Measurements from ENCODE around the gene NR1I2. TPM values are rescaled to one million over a fixed set of nuclear protein-coding genes. Genes with fewer than 3 reads are reported as not detected.

The NR1I2 gene
- total RNA-seq, 2 experiments from 2014 or later = 0.70 to 1.0 TPM

GRCh38 chr3:119831022-119831421 lies 49.1 kb downstream of the NR1I2 start:
- H3K27me3 Mint-ChIP-seq = no peaks in the 10 kb centered on the region
- no peak overlapping the region for H3K4me3 Mint-ChIP-seq
- intact Hi-C loops (cut with micrococcal nuclease) = no loop called here
- TF ChIP-seq, protein P1, sequence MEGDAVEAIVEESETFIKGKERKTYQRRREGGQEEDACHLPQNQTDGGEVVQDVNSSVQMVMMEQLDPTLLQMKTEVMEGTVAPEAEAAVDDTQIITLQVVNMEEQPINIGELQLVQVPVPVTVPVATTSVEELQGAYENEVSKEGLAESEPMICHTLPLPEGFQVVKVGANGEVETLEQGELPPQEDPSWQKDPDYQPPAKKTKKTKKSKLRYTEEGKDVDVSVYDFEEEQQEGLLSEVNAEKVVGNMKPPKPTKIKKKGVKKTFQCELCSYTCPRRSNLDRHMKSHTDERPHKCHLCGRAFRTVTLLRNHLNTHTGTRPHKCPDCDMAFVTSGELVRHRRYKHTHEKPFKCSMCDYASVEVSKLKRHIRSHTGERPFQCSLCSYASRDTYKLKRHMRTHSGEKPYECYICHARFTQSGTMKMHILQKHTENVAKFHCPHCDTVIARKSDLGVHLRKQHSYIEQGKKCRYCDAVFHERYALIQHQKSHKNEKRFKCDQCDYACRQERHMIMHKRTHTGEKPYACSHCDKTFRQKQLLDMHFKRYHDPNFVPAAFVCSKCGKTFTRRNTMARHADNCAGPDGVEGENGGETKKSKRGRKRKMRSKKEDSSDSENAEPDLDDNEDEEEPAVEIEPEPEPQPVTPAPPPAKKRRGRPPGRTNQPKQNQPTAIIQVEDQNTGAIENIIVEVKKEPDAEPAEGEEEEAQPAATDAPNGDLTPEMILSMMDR (IDR thresholded peaks at IDR 0.05) = no peak
- no peaks in the 10 kb centered on the region for H3K36me3 Mint-ChIP-seq (ENCODE audit: low read depth)
- H3K27ac Mint-ChIP-seq = no peak overlapping the region
- ChIA-PET CTCF (interaction anchor here (0.7 to 1.5 kb wide), 3 partner anchors 9 to 287 kb away, joined by 3 read pairs; no protein-coding TSS in a partner anchor), POLR2A (interaction anchor here (0.5 to 0.7 kb wide), 2 partner anchors 12 to 528 kb away, joined by 3 read pairs; no protein-coding TSS in a partner anchor)
- ATAC-seq (no peak), DNase-seq (no peak)
- no peaks in the 10 kb centered on the region for H3K9me3 Mint-ChIP-seq
- peaks cover 10% of the 10 kb centered on the region for H3K4me1 Mint-ChIP-seq (ENCODE audit: low read depth)

GRCh38 chr3:119831941-119832371 lies 50.1 kb downstream of the NR1I2 start:
- no peak overlapping the region for H3K27ac Mint-ChIP-seq
- POLR2A ChIA-PET = no interaction called here
- no peak overlapping the region for H3K4me3 Mint-ChIP-seq
- DNase-seq (no peak), ATAC-seq (no peak)
- TF ChIP-seq, protein P1 (IDR thresholded peaks at IDR 0.05) = no peak
- peaks cover 10% of the 10 kb centered on the region for H3K4me1 Mint-ChIP-seq (ENCODE audit: low read depth)
- H3K27me3 Mint-ChIP-seq = no peaks in the 10 kb centered on the region
- intact Hi-C loops (cut with micrococcal nuclease) = no loop called here
- H3K9me3 Mint-ChIP-seq = no peaks in the 10 kb centered on the region
- CTCF ChIA-PET = interaction anchor here (0.7 to 1.5 kb wide), 6 partner anchors 10 to 315 kb away, joined by 3 read pairs; no protein-coding TSS in a partner anchor
- H3K36me3 Mint-ChIP-seq (ENCODE audit: low read depth) = peaks cover 3% of the 10 kb centered on the region

DNA sequence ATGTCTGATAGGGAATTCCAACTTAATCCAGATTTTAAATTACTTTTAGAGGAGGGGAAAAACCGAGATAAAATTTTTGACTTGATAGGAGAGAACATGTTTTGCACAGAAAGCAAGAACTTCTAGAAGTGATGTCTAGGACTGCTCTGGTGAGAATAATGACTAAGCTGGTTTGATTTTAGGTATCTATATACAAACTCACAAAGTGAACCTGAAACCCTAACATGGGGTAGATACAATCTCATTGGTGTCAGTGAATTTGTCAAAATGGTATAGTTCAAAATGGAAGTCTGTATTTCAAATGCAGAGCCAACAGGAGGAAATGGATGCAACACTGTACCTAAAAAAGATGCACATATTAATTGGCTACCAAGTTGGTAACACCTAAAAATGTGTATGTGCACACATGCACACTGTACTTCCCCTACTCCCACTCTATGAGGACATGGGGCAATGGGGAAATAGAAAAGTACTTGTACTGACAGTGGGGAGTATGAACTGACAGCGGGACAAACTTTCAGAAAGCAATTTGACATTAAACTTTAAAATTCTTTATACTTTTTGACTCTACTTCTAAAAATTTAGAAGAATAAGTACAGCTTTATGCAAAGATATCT lies 53.0 kb downstream of the NR1I2 start:
- Mint-ChIP-seq H3K4me3 (no peak overlapping the region), H3K27me3 (no peaks in the 10 kb centered on the region), H3K36me3 (ENCODE audit: low read depth) (peaks cover 4% of the 10 kb centered on the region), H3K9me3 (no peaks in the 10 kb centered on the region), H3K4me1 (ENCODE audit: low read depth) (peaks cover 10% of the 10 kb centered on the region), H3K27ac (no peak overlapping the region)
- ChIA-PET POLR2A (no interaction called here), CTCF (no interaction called here)
- intact Hi-C loops (cut with micrococcal nuclease) = no loop called here
- TF ChIP-seq, protein P1 (IDR thresholded peaks at IDR 0.05) = no peak
- DNase-seq = no peak
- ATAC-seq = peak; percentile 53

- ChIA-PET POLR2A (no interaction called here), CTCF (no interaction called here)
- intact Hi-C loops (cut with micrococcal nuclease) = no loop called here
- ATAC-seq (no peak), DNase-seq (no peak)
- no peak overlapping the region for H3K4me3 Mint-ChIP-seq
- peaks cover 4% of the 10 kb centered on the region for H3K36me3 Mint-ChIP-seq (ENCODE audit: low read depth)
- H3K27me3 Mint-ChIP-seq = no peaks in the 10 kb centered on the region
- TF ChIP-seq, protein P1 (IDR thresholded peaks at IDR 0.05) = no peak
- no peaks in the 10 kb centered on the region for H3K9me3 Mint-ChIP-seq
- no peak overlapping the region for H3K27ac Mint-ChIP-seq
- H3K4me1 Mint-ChIP-seq (ENCODE audit: low read depth) = peaks cover 10% of the 10 kb centered on the region
Measured at GRCh38 chr3:119835556-119835955, 53.7 kb downstream of the NR1I2 start.

- intact Hi-C loops (cut with micrococcal nuclease) = no loop called here
- ATAC-seq (no peak), DNase-seq (no peak)
- peaks cover 4% of the 10 kb centered on the region for H3K9me3 Mint-ChIP-seq
- no peaks in the 10 kb centered on the region for H3K27me3 Mint-ChIP-seq
- ChIA-PET CTCF (no interaction called here), POLR2A (no interaction called here)
- H3K4me3 Mint-ChIP-seq = no peak overlapping the region
- no peak overlapping the region for H3K27ac Mint-ChIP-seq
- peaks cover 35% of the 10 kb centered on the region for H3K36me3 Mint-ChIP-seq (ENCODE audit: low read depth)
- TF ChIP-seq, protein P1 (IDR thresholded peaks at IDR 0.05) = no peak
- H3K4me1 Mint-ChIP-seq (ENCODE audit: low read depth) = no peaks in the 10 kb centered on the region
Measured at GRCh38 chr3:119841808-119842471, 60.0 kb downstream of the NR1I2 start.
